HG02623 (cell line): ENCODE data around the gene CAMK2B.

ENCODE experiments used
- ATAC-seq: cut with Tn5 transposase; IDR thresholded peaks from one replicate; pipeline ENCODE4 v1.9.1; 2021; ENCODE audit warnings: moderate library complexity; ENCODE audit not compliant: unreplicated experiment

CAMK2B gene

DNA sequence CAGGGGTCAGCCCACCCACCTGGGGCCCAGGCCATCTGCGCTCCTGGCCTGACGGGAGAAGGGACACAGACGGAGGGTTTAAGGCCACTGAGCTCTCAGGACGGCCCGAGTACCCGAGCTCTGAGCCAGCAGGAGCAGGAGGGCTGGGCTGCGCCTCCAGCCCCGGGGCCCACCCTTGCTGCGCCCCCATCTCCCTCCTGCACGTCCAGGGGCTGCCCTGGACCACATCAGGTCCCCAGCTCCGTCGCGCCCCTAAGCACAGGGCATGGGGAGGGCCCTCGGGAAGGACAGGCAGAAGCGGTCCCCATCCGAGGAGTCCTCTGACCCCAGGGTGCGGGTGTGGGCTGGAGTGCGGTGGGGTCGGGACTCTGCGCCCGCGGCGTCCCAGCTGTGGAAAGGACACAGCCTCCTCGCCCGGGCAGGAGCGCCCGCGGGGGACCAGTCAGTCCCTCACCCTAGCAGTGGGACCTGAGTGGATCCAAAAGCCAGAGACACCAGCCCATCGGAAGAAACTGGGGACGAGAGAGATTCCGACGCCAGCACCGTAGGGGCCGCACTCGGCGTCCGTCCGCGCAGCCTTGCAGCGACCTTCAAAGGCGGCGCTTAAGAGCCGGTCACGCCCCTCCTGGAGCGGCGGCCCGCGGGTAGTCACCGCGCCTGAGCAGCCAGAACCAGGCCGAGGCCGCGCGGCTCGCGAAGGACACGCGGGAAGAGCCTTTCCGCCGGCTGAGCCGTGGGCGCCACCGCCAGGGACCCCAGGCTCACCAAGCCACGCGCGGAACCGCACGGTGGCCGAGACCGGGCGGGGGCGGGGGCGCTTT, 15.9 kb downstream of the CAMK2B start:
- ATAC-seq: no peak

DNA sequence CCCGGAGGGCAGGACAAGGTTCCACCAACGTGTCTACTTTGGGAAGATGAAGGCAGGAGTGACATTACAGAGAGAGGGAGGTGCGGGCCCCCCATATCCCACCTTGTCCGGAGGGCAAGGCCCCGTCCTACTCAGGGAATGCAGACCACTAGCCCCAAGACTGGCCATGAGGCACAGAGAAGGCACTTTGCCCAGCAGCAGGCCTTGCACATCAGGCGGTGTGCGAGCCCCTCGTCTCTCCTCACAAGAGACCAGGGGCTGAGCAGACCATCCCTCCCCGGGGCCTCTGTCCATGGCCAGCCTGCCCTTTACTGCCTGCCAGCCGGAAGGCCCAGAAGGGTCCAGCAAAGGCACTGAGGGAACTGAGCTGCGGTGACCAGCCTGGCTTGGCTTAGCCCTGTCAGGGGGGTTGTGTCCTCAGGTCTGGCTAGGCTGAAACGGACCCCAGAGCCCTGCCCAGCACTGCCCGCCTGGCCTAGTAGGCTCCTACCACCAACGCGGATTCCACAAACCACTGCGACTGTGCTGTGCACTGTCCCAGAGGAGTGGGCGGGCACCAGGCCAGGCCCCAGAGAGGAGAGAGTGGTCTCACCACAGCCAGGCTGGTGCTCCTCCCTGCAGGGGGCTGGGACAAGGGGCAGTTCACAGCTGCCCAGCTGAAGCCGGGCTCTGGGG, 16.7 kb downstream of the CAMK2B start:
- ATAC-seq: no peak

DNA sequence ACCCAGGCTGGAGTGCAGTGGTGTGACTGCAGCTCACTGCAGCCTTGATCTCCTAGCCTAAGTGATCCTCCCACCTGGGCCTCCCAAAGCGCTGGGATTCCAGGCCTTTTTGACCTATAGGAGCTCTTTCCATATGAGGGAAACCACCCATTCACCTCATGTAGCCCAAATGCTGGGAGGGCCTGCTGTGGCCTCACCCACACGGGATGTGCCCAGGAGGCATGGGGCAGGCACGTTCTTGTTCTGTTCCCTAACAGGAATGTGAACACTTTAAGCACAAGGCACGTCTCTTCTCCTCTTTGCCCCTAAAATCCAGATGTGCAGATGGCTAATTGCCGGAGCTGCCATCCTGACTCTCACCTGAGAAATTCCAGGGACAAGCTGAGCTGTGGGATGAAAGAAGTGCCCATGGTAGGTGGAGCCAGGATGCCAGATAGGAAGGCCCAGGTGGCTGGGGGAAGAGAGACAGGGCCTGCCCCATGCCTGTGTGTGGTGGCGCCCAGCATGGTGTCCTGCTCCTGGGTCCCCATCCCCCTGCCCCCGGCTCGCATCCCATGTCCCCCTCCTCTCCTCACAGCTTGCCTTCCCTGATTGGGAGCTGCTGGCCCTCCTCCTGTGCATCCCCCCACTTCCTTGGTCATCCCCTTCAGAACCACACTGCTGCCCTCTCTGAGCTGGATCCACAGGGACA, 17.3 kb downstream of the CAMK2B start:
- ATAC-seq: no peak

GRCh38 chr7:44307301-44307900, 18.0 kb downstream of the CAMK2B start:
- ATAC-seq: no peak

- no peak for ATAC-seq
These were observed 18.8 kb downstream of the CAMK2B start for GRCh38 chr7:44306606-44307005.

GRCh38 chr7:44305564-44306507, 19.6 kb downstream of the CAMK2B start:
- ATAC-seq: no peak

GRCh38 chr7:44294325-44295069, 30.9 kb downstream of the CAMK2B start:
- no peak for ATAC-seq

GRCh38 chr7:44293561-44294324, 31.7 kb downstream of the CAMK2B start:
- no peak for ATAC-seq

DNA sequence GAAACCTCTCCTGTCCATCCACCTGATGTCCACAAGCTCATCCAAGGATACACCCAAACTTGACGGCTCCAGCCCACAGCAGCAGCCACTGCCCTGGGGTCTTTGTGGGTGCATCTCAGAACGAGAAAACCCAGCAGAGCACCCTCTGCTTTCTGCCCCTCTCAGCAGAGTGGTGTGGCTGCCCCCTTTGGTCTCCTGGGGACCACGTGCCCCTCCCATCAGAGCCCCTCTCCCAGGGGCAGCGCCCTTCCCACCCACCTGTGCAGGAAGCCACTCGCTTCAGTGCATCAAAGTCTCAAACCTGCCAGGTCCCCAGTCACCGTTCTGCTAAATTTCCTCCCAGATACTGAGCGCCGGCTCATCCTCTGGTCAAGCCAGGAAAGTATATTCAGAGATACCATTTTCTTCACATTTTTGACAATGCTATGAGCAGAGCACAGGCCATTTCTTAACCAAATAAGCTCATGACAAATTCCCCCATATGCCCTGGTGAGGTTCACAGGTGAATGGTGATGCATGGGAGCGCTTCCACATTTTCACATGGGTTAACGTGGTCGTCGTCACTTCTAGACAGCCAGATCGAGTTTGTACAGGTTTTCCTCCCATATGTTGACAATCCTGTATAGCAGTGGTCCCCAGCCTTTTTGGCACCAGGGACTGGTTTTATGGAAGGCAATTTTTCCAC, 32.4 kb downstream of the CAMK2B start:
- ATAC-seq: no peak

- no peak for ATAC-seq
These were observed 33.0 kb downstream of the CAMK2B start for GRCh38 chr7:44292420-44292817.

DNA sequence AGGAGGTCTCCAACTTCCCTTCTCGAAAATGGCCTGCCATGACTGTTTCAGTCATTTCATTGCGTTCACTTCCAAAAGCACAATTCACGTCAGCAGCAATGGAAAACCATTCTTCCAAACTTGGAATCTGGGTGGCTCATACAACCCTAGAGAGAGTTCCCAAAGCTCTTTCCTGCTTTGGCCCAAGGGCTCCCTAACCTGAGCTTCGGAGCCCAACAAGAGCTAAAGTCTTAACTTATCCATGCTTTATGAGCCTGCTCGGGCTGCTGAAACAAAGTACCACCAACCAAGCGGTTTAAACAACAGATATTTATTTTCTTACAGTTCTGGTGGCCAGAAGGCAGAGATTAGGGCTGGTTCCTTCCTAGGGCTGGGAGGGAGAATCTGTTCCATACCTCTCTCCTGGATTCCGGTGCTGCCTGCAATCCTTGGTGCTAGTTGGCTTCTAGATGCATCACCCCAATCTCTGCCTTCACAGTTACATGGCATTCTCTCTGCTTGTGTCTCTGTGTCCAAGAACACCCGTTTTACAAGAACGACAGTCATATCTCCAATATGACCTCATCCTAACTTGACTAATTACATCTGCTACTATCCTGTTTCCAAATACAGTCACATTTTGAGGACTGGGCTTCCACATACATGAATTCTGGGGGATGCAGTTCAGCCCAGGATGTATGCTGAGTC, 33.5 kb downstream of the CAMK2B start:
- ATAC-seq: no peak

- ATAC-seq: no peak
These were observed 34.2 kb downstream of the CAMK2B start for GRCh38 chr7:44291066-44291732.

- no peak for ATAC-seq
These were observed 35.2 kb downstream of the CAMK2B start for GRCh38 chr7:44290252-44290620.

- ATAC-seq: no peak
These were observed 35.8 kb downstream of the CAMK2B start for GRCh38 chr7:44289341-44290251.

GRCh38 chr7:44288811-44289340, 36.5 kb downstream of the CAMK2B start:
- no peak for ATAC-seq

- ATAC-seq: no peak
These were observed 37.1 kb downstream of the CAMK2B start for GRCh38 chr7:44288381-44288685.
